Upper lobe of right lung (tissue), 1 donor: ENCODE measurements around the gene HS2ST1. TPM values are rescaled to one million over a fixed set of nuclear protein-coding genes. Genes with fewer than 3 reads are reported as not detected.
"Not testable (repeated sequence)": the region's sequence is repeated elsewhere in the genome, so short reads cannot be mapped to it uniquely, and the experiment has no call there.

Source experiments
- ATAC-seq: fragments of 200-7000 bp; cut with Tn5 transposase; one replicate; pipeline ENCODE4 v1.9.1; 2020; ENCODE audit warnings: mild to moderate bottlenecking, moderate library complexity
- DNase-seq: peaks from one replicate; pipeline ENCODE4 v3.0.0-alpha.2; 2020
- H3K27ac ChIP-seq: fragments of 200-600 bp; one replicate; pipeline ENCODE4 v1.8.0; 2022
- H3K27me3 ChIP-seq: fragments of 200-600 bp; one replicate; pipeline ENCODE4 v1.8.0; 2022; ENCODE audit warnings: mild to moderate bottlenecking
- H3K36me3 ChIP-seq: fragments of 200-600 bp; one replicate; pipeline ENCODE4 v1.8.0; 2022
- H3K4me1 ChIP-seq: fragments of 200-600 bp; one replicate; pipeline ENCODE4 v1.8.0; 2022
- H3K4me3 ChIP-seq: fragments of 200-600 bp; one replicate; pipeline ENCODE4 v1.8.0; 2022; ENCODE audit warnings: mild to moderate bottlenecking
- H3K9me3 ChIP-seq: fragments of 200-600 bp; one replicate; pipeline ENCODE4 v1.8.0; 2022
- intact Hi-C: fragments of 100-400 bp; cut with DNase I; formaldehyde crosslinking; loops from one replicate; pipeline ENCODE4 v1.11.0; 2022
- total RNA-seq: library from RNA; stranded (reverse); fragmentation: NEBNext Ultra II Directional; extraction: Animal tissue kit (Norgen Biotek cat#: 25700); gene quantifications from one replicate; pipeline ENCODE4 v1.2.1, GENCODE V29; 2021
- TF ChIP-seq, protein P1 (sequence below): fragments of 200-600 bp; IDR thresholded peaks from one replicate; pipeline ENCODE4 v1.8.0; 2022; ENCODE audit warnings: antibody characterized with exemption
- donor health status: DM: no; HTN: yes; CAD: no; lungs with severe emphysema.

The HS2ST1 gene
- total RNA-seq, 1 donor from 2014 or later, result 19.9 TPM

DNA sequence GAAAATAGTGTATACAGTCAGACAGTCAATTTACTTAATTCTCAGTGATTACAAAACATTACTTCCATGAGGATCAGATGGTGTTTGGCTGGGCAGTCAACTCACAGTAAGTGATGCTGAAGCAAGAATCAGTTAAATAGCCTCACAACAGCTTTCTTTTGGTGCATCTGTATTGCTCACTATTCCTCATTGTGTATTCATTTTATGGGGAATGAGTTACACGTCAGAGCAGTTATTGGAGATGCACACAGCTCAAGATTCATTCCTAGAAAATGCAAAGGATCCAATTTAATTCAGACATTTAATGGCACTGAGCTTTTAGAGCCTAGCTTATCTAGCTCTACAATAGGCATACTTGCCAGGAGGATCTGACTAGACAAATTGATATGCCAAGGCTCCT is 150.6 kb downstream of the HS2ST1 start:
- TF ChIP-seq, protein P1, sequence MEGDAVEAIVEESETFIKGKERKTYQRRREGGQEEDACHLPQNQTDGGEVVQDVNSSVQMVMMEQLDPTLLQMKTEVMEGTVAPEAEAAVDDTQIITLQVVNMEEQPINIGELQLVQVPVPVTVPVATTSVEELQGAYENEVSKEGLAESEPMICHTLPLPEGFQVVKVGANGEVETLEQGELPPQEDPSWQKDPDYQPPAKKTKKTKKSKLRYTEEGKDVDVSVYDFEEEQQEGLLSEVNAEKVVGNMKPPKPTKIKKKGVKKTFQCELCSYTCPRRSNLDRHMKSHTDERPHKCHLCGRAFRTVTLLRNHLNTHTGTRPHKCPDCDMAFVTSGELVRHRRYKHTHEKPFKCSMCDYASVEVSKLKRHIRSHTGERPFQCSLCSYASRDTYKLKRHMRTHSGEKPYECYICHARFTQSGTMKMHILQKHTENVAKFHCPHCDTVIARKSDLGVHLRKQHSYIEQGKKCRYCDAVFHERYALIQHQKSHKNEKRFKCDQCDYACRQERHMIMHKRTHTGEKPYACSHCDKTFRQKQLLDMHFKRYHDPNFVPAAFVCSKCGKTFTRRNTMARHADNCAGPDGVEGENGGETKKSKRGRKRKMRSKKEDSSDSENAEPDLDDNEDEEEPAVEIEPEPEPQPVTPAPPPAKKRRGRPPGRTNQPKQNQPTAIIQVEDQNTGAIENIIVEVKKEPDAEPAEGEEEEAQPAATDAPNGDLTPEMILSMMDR, result no peak
- Histone ChIP-seq H3K27me3 (no peaks in the 10 kb centered on the region), H3K27ac (no peak overlapping the region), H3K4me3 (no peak overlapping the region), H3K4me1 (no peaks in the 10 kb centered on the region), H3K9me3 (no peaks in the 10 kb centered on the region), H3K36me3 (no peaks in the 10 kb centered on the region)
- intact Hi-C loops, result no loop called here
- ATAC-seq (no peak), DNase-seq (no peak)

DNA sequence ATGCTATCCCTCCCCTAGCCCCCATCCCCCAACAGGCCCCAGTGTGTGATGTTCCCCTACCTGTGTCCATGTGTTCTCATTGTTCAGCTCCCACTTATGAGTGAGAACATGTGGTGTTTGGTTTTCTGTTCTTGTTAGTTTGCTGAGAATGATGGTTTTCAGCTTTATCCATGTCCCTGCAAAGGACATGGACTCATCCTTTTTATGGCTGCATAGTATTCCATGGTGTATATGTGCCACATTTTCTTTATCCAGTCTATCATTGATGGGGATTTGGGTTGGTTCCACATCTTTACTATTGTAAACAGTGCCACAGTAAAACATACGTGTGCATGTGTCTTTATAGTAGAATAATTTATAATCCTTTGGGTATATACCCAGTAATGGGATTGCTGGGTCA is 152.3 kb downstream of the HS2ST1 start:
- H3K9me3 ChIP-seq, H3K4me3 ChIP-seq, H3K4me1 ChIP-seq, ATAC-seq, H3K27me3 ChIP-seq, H3K36me3 ChIP-seq, DNase-seq, intact Hi-C loops, H3K27ac ChIP-seq: not testable (repeated sequence)

DNA sequence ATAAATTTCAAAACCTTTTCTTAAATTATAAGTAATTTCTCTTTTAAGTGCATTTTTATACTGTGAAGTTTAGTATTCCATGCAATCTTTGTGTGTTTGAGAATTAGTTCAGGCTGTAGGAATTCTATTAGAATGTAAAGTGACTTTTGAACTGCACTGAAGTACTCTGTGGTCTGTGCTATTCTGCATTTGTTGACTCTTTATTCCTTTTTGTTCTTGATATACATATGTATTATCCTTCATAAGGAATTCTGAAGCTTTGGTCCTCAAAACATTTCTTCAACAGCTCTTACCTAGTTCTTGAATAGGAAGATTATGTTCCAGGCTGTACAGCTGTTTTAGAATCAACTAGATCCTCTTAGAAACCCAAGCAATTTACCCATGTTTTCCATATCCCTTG is 158.0 kb downstream of the HS2ST1 start:
- no peak overlapping the region for H3K4me3 ChIP-seq
- H3K9me3 ChIP-seq, result no peaks in the 10 kb centered on the region
- no peaks in the 10 kb centered on the region for H3K4me1 ChIP-seq
- intact Hi-C loops, result no loop called here
- TF ChIP-seq, protein P1, result no peak
- DNase-seq, result no peak
- H3K27me3 ChIP-seq, result no peaks in the 10 kb centered on the region
- no peaks in the 10 kb centered on the region for H3K36me3 ChIP-seq
- H3K27ac ChIP-seq, result no peak overlapping the region
- no peak for ATAC-seq

DNA sequence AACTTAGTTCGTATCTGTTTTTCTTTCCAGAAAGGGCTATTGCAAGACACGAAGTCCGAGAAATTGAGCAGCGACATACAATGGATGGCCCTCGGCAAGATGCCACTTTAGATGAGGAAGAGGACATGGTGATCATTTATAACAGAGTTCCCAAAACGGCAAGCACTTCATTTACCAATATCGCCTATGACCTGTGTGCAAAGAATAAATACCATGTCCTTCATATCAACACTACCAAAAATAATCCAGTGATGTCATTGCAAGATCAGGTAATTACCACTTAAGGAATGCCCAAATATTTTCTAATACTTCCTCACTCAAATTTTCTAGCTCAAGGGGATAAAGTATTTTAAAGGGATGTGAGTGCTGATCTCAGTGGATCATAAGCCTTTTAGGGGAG is 158.5 kb downstream of the HS2ST1 start:
- Histone ChIP-seq H3K27me3 (no peaks in the 10 kb centered on the region), H3K4me1 (no peaks in the 10 kb centered on the region), H3K4me3 (no peak overlapping the region), H3K27ac (no peak overlapping the region), H3K9me3 (no peaks in the 10 kb centered on the region), H3K36me3 (no peaks in the 10 kb centered on the region)
- intact Hi-C loops, result no loop called here
- ATAC-seq (no peak), DNase-seq (no peak)
- TF ChIP-seq, protein P1, result no peak

DNA sequence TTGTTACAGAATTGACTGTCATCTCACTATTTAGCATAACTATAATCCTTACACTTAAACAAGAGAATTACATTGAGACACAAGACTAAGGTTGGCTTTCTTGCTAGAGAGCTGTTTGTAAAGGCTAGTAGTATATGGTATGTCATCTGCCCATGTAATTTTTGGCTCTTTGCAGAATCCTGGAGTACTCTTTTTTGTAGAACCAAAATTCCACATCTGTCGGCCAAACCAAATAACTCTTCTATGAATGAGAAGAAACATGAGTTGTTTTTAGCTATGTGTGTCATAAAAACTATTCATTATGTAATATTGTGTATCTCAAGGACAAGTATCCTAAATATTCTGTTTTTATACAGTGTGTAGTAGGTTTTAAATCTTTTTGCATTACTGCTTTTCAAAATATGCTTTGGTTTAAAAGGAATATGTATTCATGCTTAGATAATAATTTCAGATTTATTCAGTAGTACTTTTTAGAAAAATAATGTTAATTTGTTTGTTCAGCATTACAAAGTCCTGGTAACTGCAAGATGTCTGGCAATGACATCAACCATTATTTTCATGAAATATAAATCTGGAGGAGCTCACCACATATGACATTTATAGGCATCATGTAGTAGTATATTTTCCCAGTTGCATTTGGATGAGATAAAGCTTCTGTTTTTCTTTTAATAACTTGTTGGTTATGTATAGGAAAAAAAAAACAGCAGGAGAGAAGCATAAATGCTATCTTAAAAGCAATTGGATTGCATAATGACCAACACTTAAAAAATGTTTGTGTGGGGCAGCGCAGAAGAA is 159.8 kb downstream of the HS2ST1 start:
- no peaks in the 10 kb centered on the region for H3K4me1 ChIP-seq
- TF ChIP-seq, protein P1, result no peak
- H3K4me3 ChIP-seq, result no peak overlapping the region
- no peaks in the 10 kb centered on the region for H3K36me3 ChIP-seq
- no peaks in the 10 kb centered on the region for H3K9me3 ChIP-seq
- DNase-seq (no peak), ATAC-seq (no peak)
- H3K27ac ChIP-seq, result no peak overlapping the region
- H3K27me3 ChIP-seq, result no peaks in the 10 kb centered on the region
- intact Hi-C loops, result no loop called here

DNA sequence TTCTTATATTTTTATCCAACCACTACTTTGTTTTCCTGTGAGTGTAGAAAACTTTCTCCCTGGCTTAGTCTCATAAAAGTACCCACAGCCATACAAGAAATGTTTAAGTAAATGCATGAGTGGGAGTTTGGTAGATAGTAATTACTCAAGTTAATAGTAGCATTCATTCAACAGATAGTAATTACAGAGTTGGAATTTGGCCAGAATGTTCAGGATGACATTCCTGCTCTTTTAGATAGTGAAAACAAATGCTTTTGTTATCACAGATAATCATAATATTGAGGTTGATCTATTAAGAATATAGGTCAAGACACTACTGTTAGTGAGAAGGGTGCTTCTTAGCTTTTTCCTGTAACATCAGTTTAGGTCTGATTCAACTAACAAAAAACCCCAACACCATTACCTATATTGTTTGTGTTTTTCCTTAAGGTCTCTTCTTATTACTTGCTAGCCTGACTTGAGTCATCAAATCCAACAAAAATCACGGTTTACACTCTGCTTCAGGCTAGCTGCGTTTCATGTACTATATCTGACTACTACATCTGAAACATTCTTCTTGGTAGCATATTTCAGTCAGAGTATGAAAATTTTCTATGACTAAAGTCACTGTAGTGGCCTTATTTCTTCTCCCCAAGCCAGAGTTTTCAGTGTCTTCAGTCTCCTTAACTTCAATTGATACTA is 163.7 kb downstream of the HS2ST1 start:
- intact Hi-C loops, result no loop called here
- no peaks in the 10 kb centered on the region for H3K36me3 ChIP-seq
- ATAC-seq, result no peak

More for the DNA sequence above, 163.7 kb downstream of the HS2ST1 start:
- Histone ChIP-seq H3K27ac (no peak overlapping the region), H3K4me1 (no peaks in the 10 kb centered on the region), H3K9me3 (no peaks in the 10 kb centered on the region), H3K27me3 (no peaks in the 10 kb centered on the region), H3K4me3 (no peak overlapping the region)
- TF ChIP-seq, protein P1, result no peak
- DNase-seq, result no peak
